Measurements from ENCODE around the gene TAL1.

Gene TAL1

GRCh38 chr1:47224676-47225399 lies 7.2 kb downstream of the TAL1 start:
- no peak for DNase-seq
- no CpG with 5 or more reads among the region's 30 CpGs for WGBS (ENCODE audit: extremely low coverage, insufficient coverage, low lambda C conversion rate)
- no peak overlapping the region for H2BK15ac ChIP-seq (replicated peaks; ENCODE audit: low read depth)
- no peak overlapping the region for H4K8ac ChIP-seq (ENCODE audit: low read depth, low read length)
- peak overlapping the region; percentile 99 for H3K23ac ChIP-seq (ENCODE audit: low read length)
- no peak overlapping the region for H2BK5ac ChIP-seq (ENCODE audit: low read length)
- H2BK120ac ChIP-seq (ENCODE audit: low read depth, low read length) = no peak overlapping the region
- peaks cover 79% of the 10 kb centered on the region for H3K27me3 ChIP-seq (ENCODE audit: insufficient read depth, low read length, poor library complexity)
- H3K36me3 ChIP-seq (ENCODE audit: control insufficient read depth, insufficient read depth, low read length) = no peaks in the 10 kb centered on the region
- no peak overlapping the region for H2AK5ac ChIP-seq (ENCODE audit: low read length)
- H3K27ac ChIP-seq (ENCODE audit: low read depth, low read length) = no peak overlapping the region
- H3K4me1 ChIP-seq (ENCODE audit: control insufficient read depth, low read depth, low read length) = peaks cover 2% of the 10 kb centered on the region
- H3K4me3 ChIP-seq (ENCODE audit: low read length) = no peak overlapping the region
- no peak overlapping the region for H3K4ac ChIP-seq (ENCODE audit: low read depth, low read length)
- H3K18ac ChIP-seq (ENCODE audit: low read length) = no peak overlapping the region
- H3K56ac ChIP-seq (ENCODE audit: low read length) = peak overlapping the region; percentile 75
- no peak overlapping the region for H4K5ac ChIP-seq (ENCODE audit: low read length)
- no peaks in the 10 kb centered on the region for H3K79me1 ChIP-seq (ENCODE audit: low read length)
- peak overlapping the region; percentile 28 for H3K9ac ChIP-seq (ENCODE audit: low read length)
- no peaks in the 10 kb centered on the region for H3K79me2 ChIP-seq (ENCODE audit: control insufficient read depth, insufficient read depth, low read length)
- H3K4me2 ChIP-seq (ENCODE audit: low read length) = peak overlapping the region; percentile 49

- no peak overlapping the region for H3K27ac ChIP-seq (ENCODE audit: low read depth, low read length)
- no peak overlapping the region for H3K56ac ChIP-seq (ENCODE audit: low read length)
- no peak overlapping the region for H2BK120ac ChIP-seq (ENCODE audit: low read depth, low read length)
- H3K9ac ChIP-seq (ENCODE audit: low read length) = no peak overlapping the region
- no peak overlapping the region for H3K18ac ChIP-seq (ENCODE audit: low read length)
- no peaks in the 10 kb centered on the region for H3K79me2 ChIP-seq (ENCODE audit: control insufficient read depth, insufficient read depth, low read length)
- WGBS (ENCODE audit: extremely low coverage, insufficient coverage, low lambda C conversion rate) = no CpG with 5 or more reads among the region's 9 CpGs
- H3K27me3 ChIP-seq (ENCODE audit: insufficient read depth, low read length, poor library complexity) = peaks cover 71% of the 10 kb centered on the region
- no peaks in the 10 kb centered on the region for H3K79me1 ChIP-seq (ENCODE audit: low read length)
- no peak overlapping the region for H3K4me3 ChIP-seq (ENCODE audit: low read length)
- no peak overlapping the region for H3K23ac ChIP-seq (ENCODE audit: low read length)
- H2BK15ac ChIP-seq (replicated peaks; ENCODE audit: low read depth) = no peak overlapping the region
- DNase-seq = no peak
- H3K4ac ChIP-seq (ENCODE audit: low read depth, low read length) = no peak overlapping the region
- H3K4me1 ChIP-seq (ENCODE audit: control insufficient read depth, low read depth, low read length) = peaks cover 2% of the 10 kb centered on the region
- no peak overlapping the region for H2BK5ac ChIP-seq (ENCODE audit: low read length)
- H3K36me3 ChIP-seq (ENCODE audit: control insufficient read depth, insufficient read depth, low read length) = no peaks in the 10 kb centered on the region
- no peak overlapping the region for H3K4me2 ChIP-seq (ENCODE audit: low read length)
- no peak overlapping the region for H4K5ac ChIP-seq (ENCODE audit: low read length)
- no peak overlapping the region for H2AK5ac ChIP-seq (ENCODE audit: low read length)
- no peak overlapping the region for H4K8ac ChIP-seq (ENCODE audit: low read depth, low read length)
Observed at GRCh38 chr1:47223921-47224675, 7.9 kb downstream of the TAL1 start.

GRCh38 chr1:47223174-47223920 lies 8.7 kb downstream of the TAL1 start:
- no peak overlapping the region for H3K23ac ChIP-seq (ENCODE audit: low read length)
- H3K4me1 ChIP-seq (ENCODE audit: control insufficient read depth, low read depth, low read length) = peaks cover 2% of the 10 kb centered on the region
- no peak overlapping the region for H2BK120ac ChIP-seq (ENCODE audit: low read depth, low read length)
- H3K27ac ChIP-seq (ENCODE audit: low read depth, low read length) = no peak overlapping the region
- no peak overlapping the region for H3K4ac ChIP-seq (ENCODE audit: low read depth, low read length)
- no peak overlapping the region for H3K18ac ChIP-seq (ENCODE audit: low read length)
- DNase-seq = no peak
- H3K56ac ChIP-seq (ENCODE audit: low read length) = peak overlapping the region; percentile 7
- no peak overlapping the region for H3K4me2 ChIP-seq (ENCODE audit: low read length)
- H3K36me3 ChIP-seq (ENCODE audit: control insufficient read depth, insufficient read depth, low read length) = no peaks in the 10 kb centered on the region
- no peak overlapping the region for H3K9ac ChIP-seq (ENCODE audit: low read length)
- H2BK15ac ChIP-seq (replicated peaks; ENCODE audit: low read depth) = no peak overlapping the region
- no peak overlapping the region for H2AK5ac ChIP-seq (ENCODE audit: low read length)
- no CpG with 5 or more reads among the region's 10 CpGs for WGBS (ENCODE audit: extremely low coverage, insufficient coverage, low lambda C conversion rate)
- peaks cover 64% of the 10 kb centered on the region for H3K27me3 ChIP-seq (ENCODE audit: insufficient read depth, low read length, poor library complexity)
- no peaks in the 10 kb centered on the region for H3K79me1 ChIP-seq (ENCODE audit: low read length)
- H4K5ac ChIP-seq (ENCODE audit: low read length) = no peak overlapping the region
- no peak overlapping the region for H3K4me3 ChIP-seq (ENCODE audit: low read length)
- no peak overlapping the region for H2BK5ac ChIP-seq (ENCODE audit: low read length)
- no peak overlapping the region for H4K8ac ChIP-seq (ENCODE audit: low read depth, low read length)
- no peaks in the 10 kb centered on the region for H3K79me2 ChIP-seq (ENCODE audit: control insufficient read depth, insufficient read depth, low read length)

- Histone ChIP-seq H3K27me3 (ENCODE audit: insufficient read depth, low read length, poor library complexity) (peaks cover 55% of the 10 kb centered on the region), H2BK5ac (ENCODE audit: low read length) (no peak overlapping the region), H2AK5ac (ENCODE audit: low read length) (no peak overlapping the region), H3K4me1 (ENCODE audit: control insufficient read depth, low read depth, low read length) (peaks cover 2% of the 10 kb centered on the region), H3K18ac (ENCODE audit: low read length) (no peak overlapping the region), H3K79me1 (ENCODE audit: low read length) (no peaks in the 10 kb centered on the region), H3K27ac (ENCODE audit: low read depth, low read length) (no peak overlapping the region), H2BK15ac (replicated peaks; ENCODE audit: low read depth) (no peak overlapping the region), H4K8ac (ENCODE audit: low read depth, low read length) (no peak overlapping the region), H3K56ac (ENCODE audit: low read length) (no peak overlapping the region), H3K79me2 (ENCODE audit: control insufficient read depth, insufficient read depth, low read length) (no peaks in the 10 kb centered on the region), H3K36me3 (ENCODE audit: control insufficient read depth, insufficient read depth, low read length) (no peaks in the 10 kb centered on the region), H3K4me3 (ENCODE audit: low read length) (no peak overlapping the region), H2BK120ac (ENCODE audit: low read depth, low read length) (no peak overlapping the region), H3K4ac (ENCODE audit: low read depth, low read length) (no peak overlapping the region), H3K9ac (ENCODE audit: low read length) (no peak overlapping the region), H3K23ac (ENCODE audit: low read length) (no peak overlapping the region), H3K4me2 (ENCODE audit: low read length) (no peak overlapping the region), H4K5ac (ENCODE audit: low read length) (no peak overlapping the region)
- no peak for DNase-seq
- no CpG with 5 or more reads among the region's 3 CpGs for WGBS (ENCODE audit: extremely low coverage, insufficient coverage, low lambda C conversion rate)
Observed at GRCh38 chr1:47222476-47222875, 9.5 kb downstream of the TAL1 start.

- no peak overlapping the region for H2BK5ac ChIP-seq (ENCODE audit: low read length)
- DNase-seq = no peak
- no peaks in the 10 kb centered on the region for H3K79me2 ChIP-seq (ENCODE audit: control insufficient read depth, insufficient read depth, low read length)
- WGBS (ENCODE audit: extremely low coverage, insufficient coverage, low lambda C conversion rate) = no CpG with 5 or more reads among the region's 29 CpGs
- H3K36me3 ChIP-seq (ENCODE audit: control insufficient read depth, insufficient read depth, low read length) = no peaks in the 10 kb centered on the region
- H3K4ac ChIP-seq (ENCODE audit: low read depth, low read length) = no peak overlapping the region
- no peak overlapping the region for H3K23ac ChIP-seq (ENCODE audit: low read length)
- H3K4me3 ChIP-seq (ENCODE audit: low read length) = no peak overlapping the region
- H3K56ac ChIP-seq (ENCODE audit: low read length) = no peak overlapping the region
- peaks cover 31% of the 10 kb centered on the region for H3K27me3 ChIP-seq (ENCODE audit: insufficient read depth, low read length, poor library complexity)
- no peak overlapping the region for H2BK120ac ChIP-seq (ENCODE audit: low read depth, low read length)
- H4K5ac ChIP-seq (ENCODE audit: low read length) = no peak overlapping the region
- no peak overlapping the region for H2BK15ac ChIP-seq (replicated peaks; ENCODE audit: low read depth)
- no peak overlapping the region for H3K9ac ChIP-seq (ENCODE audit: low read length)
- H3K4me1 ChIP-seq (ENCODE audit: control insufficient read depth, low read depth, low read length) = no peaks in the 10 kb centered on the region
- H3K79me1 ChIP-seq (ENCODE audit: low read length) = no peaks in the 10 kb centered on the region
- H3K18ac ChIP-seq (ENCODE audit: low read length) = no peak overlapping the region
- no peak overlapping the region for H3K4me2 ChIP-seq (ENCODE audit: low read length)
- no peak overlapping the region for H2AK5ac ChIP-seq (ENCODE audit: low read length)
- no peak overlapping the region for H3K27ac ChIP-seq (ENCODE audit: low read depth, low read length)
- H4K8ac ChIP-seq (ENCODE audit: low read depth, low read length) = no peak overlapping the region
Observed at GRCh38 chr1:47219590-47220220, 12.3 kb downstream of the TAL1 start.

All from mesendoderm (in vitro differentiated cells).